ENCODE measurements around the gene SNX14. TPM values are rescaled to one million over a fixed set of nuclear protein-coding genes. Genes with fewer than 3 reads are reported as not detected.
"Not testable (repeated sequence)": the region's sequence is repeated elsewhere in the genome, so short reads cannot be mapped to it uniquely, and the experiment has no call there.

Gene SNX14
- total and polyA plus RNA-seq, 8 donors = 11.2 to 209 (median 61.5) TPM

- TF ChIP-seq EP300 (IDR thresholded peaks at IDR 0.05) (no peak), CTCF (IDR thresholded peaks at IDR 0.05) (no peak), POLR2A (IDR thresholded peaks at IDR 0.05) (no peak), POLR2AphosphoS5 (IDR thresholded peaks at IDR 0.05) (no peak)
- Histone ChIP-seq H3K4me1 (no peaks in the 10 kb centered on the region), H3K4me3 (no peak overlapping the region), H3K36me3 (peaks cover 10 to 73% (median 67%) of the 10 kb centered on the region in 4 donors), H3K27me3 (no peaks in the 10 kb centered on the region), H3K9me3 (no peaks in the 10 kb centered on the region), H3K27ac (no peak overlapping the region)
- 42 to 75% (median 70%) methylated on average over 1 of the region's 1 CpG for WGBS, 5 donors
- intact Hi-C loops (cut with DNase I; ENCODE audit: low total_unique reads) = no loop called here
- peak in 1 of 2 donors; percentile 15 for DNase-seq
Measured at GRCh38 chr6:85551264-85551663, 42.4 kb downstream of the SNX14 start.

- H3K4me3 ChIP-seq = no peak overlapping the region
- intact Hi-C loops (cut with DNase I; ENCODE audit: low total_unique reads) = no loop called here
- no peaks in the 10 kb centered on the region for H3K27me3 ChIP-seq
- no peak for DNase-seq
- no peaks in the 10 kb centered on the region for H3K9me3 ChIP-seq
- TF ChIP-seq EP300 (IDR thresholded peaks at IDR 0.05) (no peak), POLR2AphosphoS5 (IDR thresholded peaks at IDR 0.05) (no peak), CTCF (IDR thresholded peaks at IDR 0.05) (no peak), POLR2A (IDR thresholded peaks at IDR 0.05) (no peak)
- no peak overlapping the region for H3K27ac ChIP-seq
- H3K4me1 ChIP-seq = no peaks in the 10 kb centered on the region
- peaks cover 13 to 73% (median 69%) of the 10 kb centered on the region in 4 donors for H3K36me3 ChIP-seq
Measured at GRCh38 chr6:85547719-85548118, 45.9 kb downstream of the SNX14 start.

- WGBS, 5 donors = 96 to 100% (median 98%) methylated on average over 1 of the region's 1 CpG
- Histone ChIP-seq H3K4me1 (no peaks in the 10 kb centered on the region), H3K4me3 (no peak overlapping the region), H3K27ac (no peak overlapping the region), H3K36me3 (peaks cover 19 to 86% (median 84%) of the 10 kb centered on the region in 4 donors), H3K27me3 (no peaks in the 10 kb centered on the region), H3K9me3 (no peaks in the 10 kb centered on the region)
- intact Hi-C loops (cut with DNase I; ENCODE audit: low total_unique reads) = no loop called here
- DNase-seq = no peak
- TF ChIP-seq CTCF (IDR thresholded peaks at IDR 0.05) (no peak), POLR2A (IDR thresholded peaks at IDR 0.05) (no peak), POLR2AphosphoS5 (IDR thresholded peaks at IDR 0.05) (no peak), EP300 (IDR thresholded peaks at IDR 0.05) (no peak)
Measured at GRCh38 chr6:85544776-85545175, 48.9 kb downstream of the SNX14 start.

- intact Hi-C loops (cut with DNase I; ENCODE audit: low total_unique reads) = no loop called here
- 27 to 43% (median 31%) methylated on average over 2 of the region's 2 CpGs for WGBS, 5 donors
- H3K9me3 ChIP-seq = no peaks in the 10 kb centered on the region
Measured at GRCh38 chr6:85537055-85537494, 56.6 kb downstream of the SNX14 start.

GRCh38 chr6:85524281-85524680 lies 69.4 kb downstream of the SNX14 start:
- H3K4me3 ChIP-seq; DNase-seq; H3K9me3 ChIP-seq; intact Hi-C loops (cut with DNase I; ENCODE audit: low total_unique reads); H3K27me3 ChIP-seq; H3K27ac ChIP-seq; H3K4me1 ChIP-seq: not testable (repeated sequence)
- peaks cover 10 to 98% (median 87%) of the 10 kb centered on the region in 4 donors for H3K36me3 ChIP-seq
- WGBS, 5 donors = 71 to 88% (median 83%) methylated on average over 2 of the region's 2 CpGs

More at GRCh38 chr6:85537055-85537494, 56.6 kb downstream of the SNX14 start:
- Histone ChIP-seq H3K27me3 (no peaks in the 10 kb centered on the region), H3K36me3 (peaks cover 20 to 61% (median 56%) of the 10 kb centered on the region in 4 donors), H3K4me1 (no peaks in the 10 kb centered on the region), H3K4me3 (no peak overlapping the region), H3K27ac (no peak overlapping the region)
- no peak for TF ChIP-seq POLR2A (IDR thresholded peaks at IDR 0.05)
- TF ChIP-seq CTCF (IDR thresholded peaks at IDR 0.05) = peak in 5 of 7 experiments; percentile 7 to 80 (median 42)
- no peak for TF ChIP-seq POLR2AphosphoS5 (IDR thresholded peaks at IDR 0.05)
- DNase-seq = no peak

Measured in stomach (tissue), 9 donors.